Lower leg skin (tissue), 4 donors: ENCODE measurements around the gene NOTCH2. TPM values are rescaled to one million over a fixed set of nuclear protein-coding genes. Genes with fewer than 3 reads are reported as not detected.

Source experiments
- DNase-seq, 2 donors: peaks; one replicate each; pipeline ENCODE4 v3.0.0-alpha.2; 2019; ENCODE audit warnings: low spot score in 2 of 2
- H3K4me3 ChIP-seq: fragments of 200-600 bp; sonication (generic); 2 replicates; pipeline ENCODE4 v1.5.1; 2017; ENCODE audit warnings: mild to moderate bottlenecking, low read depth; ENCODE audit not compliant: poor library complexity, severe bottlenecking
- POLR2A ChIP-seq, 2 donors: fragments of 450-650 bp; IDR thresholded peaks; one replicate each; pipeline ENCODE4 v1.6.1; 2016 to 2017; ENCODE audit warnings: antibody characterized with exemption in 2 of 2, mild to moderate bottlenecking in 1 of 2, moderate library complexity in 1 of 2
- WGBS, 2 donors: methylation state at CpG; one replicate each; pipeline ENCODE4 v1.1.5; 2018; 5-methylcytosine and 5-hydroxymethylcytosine counted together
- intact Hi-C: fragments of 100-400 bp; cut with DNase I; formaldehyde crosslinking; loops from one replicate; pipeline ENCODE4 v1.15.0; 2023; ENCODE audit warnings: low total_unique reads
- total RNA-seq, 4 donors: library from RNA; depleted of rRNA; stranded (reverse); fragments of >200 nt; gene quantifications; one replicate each; pipeline ENCODE4 v1.1.0, GENCODE V29; 2016
- TF ChIP-seq, protein P1 (sequence below), 3 donors: fragments of 450-650 bp; IDR thresholded peaks; one replicate each; pipeline ENCODE4 v1.5.1; 2016; ENCODE audit warnings: antibody characterized with exemption in 3 of 3, mild to moderate bottlenecking in 3 of 3, moderate library complexity in 2 of 3

Gene NOTCH2
- total RNA-seq, 4 donors from 2014 or later = 102 to 169 (median 132) TPM

DNA sequence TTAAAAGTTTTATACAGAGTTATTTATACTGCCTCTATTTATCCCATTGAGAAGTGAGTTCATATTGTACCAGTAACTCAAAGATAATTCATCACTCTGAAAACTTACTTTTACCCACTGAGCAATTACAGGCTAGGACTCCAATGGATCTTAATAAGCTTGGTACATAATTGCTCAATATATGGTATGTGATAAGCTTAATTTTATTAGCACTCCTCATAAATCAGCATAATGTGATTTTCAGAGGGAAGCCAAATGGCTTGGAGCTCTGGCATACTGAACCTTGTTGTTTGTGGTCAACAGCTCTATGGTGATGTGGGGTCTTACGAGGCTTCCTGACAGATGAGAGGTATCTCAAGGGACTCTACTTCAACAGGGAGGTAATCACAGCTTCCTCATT is 199.5 kb downstream of the NOTCH2 start:
- no peak overlapping the region for H3K4me3 ChIP-seq
- intact Hi-C loops = no loop called here
- TF ChIP-seq POLR2A (IDR thresholded peaks at IDR 0.05) = no peak
- TF ChIP-seq, protein P1, sequence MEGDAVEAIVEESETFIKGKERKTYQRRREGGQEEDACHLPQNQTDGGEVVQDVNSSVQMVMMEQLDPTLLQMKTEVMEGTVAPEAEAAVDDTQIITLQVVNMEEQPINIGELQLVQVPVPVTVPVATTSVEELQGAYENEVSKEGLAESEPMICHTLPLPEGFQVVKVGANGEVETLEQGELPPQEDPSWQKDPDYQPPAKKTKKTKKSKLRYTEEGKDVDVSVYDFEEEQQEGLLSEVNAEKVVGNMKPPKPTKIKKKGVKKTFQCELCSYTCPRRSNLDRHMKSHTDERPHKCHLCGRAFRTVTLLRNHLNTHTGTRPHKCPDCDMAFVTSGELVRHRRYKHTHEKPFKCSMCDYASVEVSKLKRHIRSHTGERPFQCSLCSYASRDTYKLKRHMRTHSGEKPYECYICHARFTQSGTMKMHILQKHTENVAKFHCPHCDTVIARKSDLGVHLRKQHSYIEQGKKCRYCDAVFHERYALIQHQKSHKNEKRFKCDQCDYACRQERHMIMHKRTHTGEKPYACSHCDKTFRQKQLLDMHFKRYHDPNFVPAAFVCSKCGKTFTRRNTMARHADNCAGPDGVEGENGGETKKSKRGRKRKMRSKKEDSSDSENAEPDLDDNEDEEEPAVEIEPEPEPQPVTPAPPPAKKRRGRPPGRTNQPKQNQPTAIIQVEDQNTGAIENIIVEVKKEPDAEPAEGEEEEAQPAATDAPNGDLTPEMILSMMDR (IDR thresholded peaks at IDR 0.05) = no peak
- DNase-seq = no peak
- whole genome bisulfite sequencing, 2 donors = 36 to 63% methylated on average over 1 of the region's 1 CpG

DNA sequence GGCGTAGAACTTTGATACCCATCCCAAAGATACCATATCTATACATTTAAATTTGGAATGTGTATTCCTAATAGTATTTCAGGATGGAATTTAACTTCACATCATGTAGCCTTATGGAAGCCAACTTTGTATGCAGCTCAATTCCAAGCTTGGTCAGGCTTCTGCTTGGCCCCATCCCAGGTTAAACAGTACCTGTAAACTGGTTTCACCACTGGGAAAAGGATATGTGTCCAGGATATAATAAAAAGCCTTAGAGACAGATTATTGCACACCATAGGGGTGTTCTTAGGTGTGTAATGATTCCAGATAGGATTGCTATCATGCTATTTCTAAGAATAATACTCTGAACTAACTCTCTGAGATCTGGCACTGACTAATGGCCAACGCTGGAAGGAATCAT is 201.3 kb downstream of the NOTCH2 start:
- intact Hi-C loops = no loop called here
- WGBS, 2 donors = 76 to 86% methylated on average over 2 of the region's 2 CpGs
- H3K4me3 ChIP-seq = no peak overlapping the region

DNA sequence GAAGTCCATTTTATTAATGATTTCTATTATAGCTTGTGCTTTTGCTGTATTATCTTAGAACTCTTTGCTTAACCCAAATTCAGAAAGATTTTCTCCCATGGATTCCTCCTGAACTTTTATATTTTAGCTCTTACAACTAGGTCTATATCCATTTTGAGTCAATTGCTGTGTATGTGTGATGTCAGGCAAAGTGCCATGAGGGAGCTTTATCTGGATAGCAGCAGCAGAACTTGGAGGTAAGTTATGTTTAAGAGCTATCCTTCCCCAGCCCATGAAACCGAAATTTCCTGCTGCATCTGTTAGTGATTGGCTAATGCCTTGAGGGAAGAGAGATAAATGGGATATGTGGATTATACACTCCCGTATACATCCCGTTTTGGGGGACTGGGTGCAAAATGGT is 203.0 kb downstream of the NOTCH2 start:
- intact Hi-C loops = no loop called here
- TF ChIP-seq, protein P1 (IDR thresholded peaks at IDR 0.05) = no peak
- no peak for TF ChIP-seq POLR2A (IDR thresholded peaks at IDR 0.05)

More for the DNA sequence above, 201.3 kb downstream of the NOTCH2 start:
- no peak for DNase-seq
- TF ChIP-seq, protein P1 (IDR thresholded peaks at IDR 0.05) = no peak
- no peak for TF ChIP-seq POLR2A (IDR thresholded peaks at IDR 0.05)

DNA sequence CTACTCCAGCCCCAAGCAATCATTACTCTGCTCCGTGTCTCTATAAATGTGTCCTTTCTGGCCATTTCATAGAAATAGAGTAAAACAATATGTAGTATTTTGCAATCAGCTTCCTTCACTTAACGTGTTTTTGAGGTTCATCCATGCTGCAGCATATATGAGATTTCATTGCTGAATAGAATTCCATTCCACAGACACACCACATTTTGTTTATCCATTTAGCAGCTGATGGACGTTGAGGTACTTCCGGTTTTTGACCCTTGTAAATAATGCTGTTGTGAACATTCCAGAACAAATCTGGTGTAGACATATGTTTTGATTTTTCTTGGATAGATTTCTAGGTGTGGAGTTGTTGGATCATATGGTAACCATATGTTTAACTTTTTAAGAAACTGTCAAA is 203.8 kb downstream of the NOTCH2 start:
- 44 to 46% methylated on average over 4 of the region's 4 CpGs for WGBS, 2 donors
- TF ChIP-seq POLR2A (IDR thresholded peaks at IDR 0.05) = no peak
- TF ChIP-seq, protein P1 (IDR thresholded peaks at IDR 0.05) = no peak
- intact Hi-C loops = no loop called here
- no peak overlapping the region for H3K4me3 ChIP-seq
- DNase-seq = no peak

More for the DNA sequence above, 203.0 kb downstream of the NOTCH2 start:
- no peak overlapping the region for H3K4me3 ChIP-seq
- DNase-seq = no peak
- 51 to 53% methylated on average over 3 of the region's 3 CpGs for WGBS, 2 donors

DNA sequence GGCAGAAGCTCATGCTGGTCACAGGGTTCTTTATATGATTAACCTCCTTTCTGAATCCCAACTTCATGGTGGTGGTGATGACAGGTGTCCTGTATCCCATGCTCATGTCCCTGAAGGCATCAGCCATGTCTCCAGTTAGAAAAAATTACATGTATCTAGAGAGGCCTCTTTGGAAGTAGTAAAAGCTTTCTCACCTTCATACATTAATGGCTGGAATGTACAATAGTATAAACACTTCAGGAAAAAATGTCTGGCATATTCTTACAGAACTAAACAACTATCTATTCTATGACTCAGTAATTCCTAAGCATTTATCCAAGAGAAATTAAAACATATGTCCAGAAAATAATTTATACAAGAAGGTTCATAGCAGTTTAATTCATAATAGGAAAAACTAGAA is 207.2 kb downstream of the NOTCH2 start:
- no peak for TF ChIP-seq POLR2A (IDR thresholded peaks at IDR 0.05)
- TF ChIP-seq, protein P1 (IDR thresholded peaks at IDR 0.05) = no peak
- no peak overlapping the region for H3K4me3 ChIP-seq
- intact Hi-C loops = no loop called here
- no peak for DNase-seq

Other genes with a start within 250 kb of the NOTCH2 start
- gene ADAM30, start 173.1 kb downstream of the NOTCH2 start, total RNA-seq = not detected
- 10 to 100 TPM in 3 of 4 donors, 1 to 10 TPM in 1; 8.6 to 14.7 (median 12.9) TPM for gene SEC22B, start 106.9 kb upstream of the NOTCH2 start, total RNA-seq